Smooth muscle cell (in vitro differentiated cells): ENCODE results near the gene LAMA4. TPM values are rescaled to one million over a fixed set of nuclear protein-coding genes. Genes with fewer than 3 reads are reported as not detected.

Experiments used
- DNase-seq: peaks from one replicate; lab custom pipeline; 2025; ENCODE audit not compliant: unreplicated experiment; lab: John Stamatoyannopoulos, UW
- H2AFZ ChIP-seq: fragments of 200-600 bp; sonication (generic); 2 replicates; pipeline ENCODE4 v1.6.0; 2016; ENCODE audit warnings: antibody characterized with exemption, low read depth, mild to moderate bottlenecking
- H3F3A ChIP-seq: fragments of 200-600 bp; sonication (generic); 2 replicates; pipeline ENCODE4 v1.6.0; 2017; ENCODE audit warnings: antibody characterized with exemption, low read depth
- H3K27ac ChIP-seq: fragments of 200-600 bp; sonication (generic); 2 replicates; pipeline ENCODE4 v1.5.1; 2016; ENCODE audit warnings: low read depth, mild to moderate bottlenecking
- H3K27me3 ChIP-seq: fragments of 200-600 bp; sonication (generic); 2 replicates; pipeline ENCODE4 v1.6.1; 2016; ENCODE audit warnings: low read depth, mild to moderate bottlenecking
- H3K36me3 ChIP-seq: fragments of 200-600 bp; sonication (generic); 2 replicates; pipeline ENCODE4 v1.5.1; 2016; ENCODE audit warnings: low read depth
- H3K4me1 ChIP-seq: fragments of 200-600 bp; sonication (generic); 2 replicates; pipeline ENCODE4 v1.5.1; 2016; ENCODE audit warnings: low read depth
- H3K4me2 ChIP-seq: fragments of 200-600 bp; sonication (generic); 2 replicates; pipeline ENCODE4 v1.6.0; 2016; ENCODE audit warnings: mild to moderate bottlenecking
- H3K4me3 ChIP-seq: fragments of 200-600 bp; sonication (generic); 2 replicates; pipeline ENCODE4 v1.5.1; 2016; ENCODE audit warnings: mild to moderate bottlenecking
- H3K79me2 ChIP-seq: fragments of 200-600 bp; sonication (generic); 2 replicates; pipeline ENCODE4 v1.6.0; 2016; ENCODE audit warnings: low read depth, mild to moderate bottlenecking
- H3K9ac ChIP-seq: fragments of 200-600 bp; sonication (generic); 2 replicates; pipeline ENCODE4 v1.6.0; 2016; ENCODE audit warnings: low read depth
- H3K9me3 ChIP-seq: fragments of 200-600 bp; sonication (generic); replicated peaks from 2 replicates; pipeline ENCODE4 v1.5.1; 2016; ENCODE audit warnings: low read depth
- H4K20me1 ChIP-seq: fragments of 200-600 bp; sonication (generic); 2 replicates; pipeline ENCODE4 v1.6.0; 2016; ENCODE audit warnings: low read depth
- CTCF ChIP-seq: fragments of 200-600 bp; sonication (generic); IDR thresholded peaks from 2 replicates; pipeline ENCODE4 v1.5.1; 2017; ENCODE audit warnings: borderline replicate concordance, mild to moderate bottlenecking, antibody characterized with exemption; ENCODE audit not compliant: insufficient read depth, poor library complexity, severe bottlenecking
- WGBS: methylation state at CpG from one replicate; pipeline ENCODE4 v1.1.7; 2016; ENCODE audit warnings: low lambda C conversion rate; 5-methylcytosine and 5-hydroxymethylcytosine counted together
- polyA plus RNA-seq: library from polyadenylated mRNA; unstranded; fragments of >200 nt; fragmentation: Nextera tagmentation; extraction: Ambion mirVana; gene quantifications from 2 replicates; pipeline ENCODE4 v1.2.1, GENCODE V29; 2016
- total RNA-seq: library from RNA; depleted of rRNA; stranded (reverse); fragments of >200 nt; gene quantifications from 2 replicates; pipeline ENCODE4 v1.2.3, GENCODE V29; 2014

The LAMA4 gene
- total and polyA plus RNA-seq, 2 experiments from 2014 or later, result 9.1 to 29.4 TPM

GRCh38 chr6:112235956-112236355, 18.4 kb downstream of the LAMA4 start:
- Histone ChIP-seq H3K9ac (no peak overlapping the region), H3K4me3 (no peak overlapping the region), H3K4me1 (peaks cover 19% of the 10 kb centered on the region), H3K27me3 (no peaks in the 10 kb centered on the region), H3K27ac (peak overlapping the region; percentile 76), H3K4me2 (no peak overlapping the region), H3K9me3 (no peaks in the 10 kb centered on the region), H4K20me1 (no peaks in the 10 kb centered on the region), H3F3A (peaks cover 6% of the 10 kb centered on the region), H3K36me3 (no peaks in the 10 kb centered on the region), H3K79me2 (no peaks in the 10 kb centered on the region), H2AFZ (no peak overlapping the region)
- no peak for TF ChIP-seq CTCF
- 52% methylated on average over 5 of the region's 5 CpGs for WGBS
- no peak for DNase-seq

- H3K4me2 ChIP-seq, result peak overlapping the region; percentile 74
- 73% methylated on average over 5 of the region's 5 CpGs for WGBS
- peak overlapping the region; percentile 63 for H3K9ac ChIP-seq
- DNase-seq, result no peak
- no peaks in the 10 kb centered on the region for H4K20me1 ChIP-seq
- no peaks in the 10 kb centered on the region for H3K36me3 ChIP-seq
- no peak overlapping the region for H2AFZ ChIP-seq
- H3K27me3 ChIP-seq, result no peaks in the 10 kb centered on the region
- no peaks in the 10 kb centered on the region for H3K79me2 ChIP-seq
- H3K9me3 ChIP-seq, result no peaks in the 10 kb centered on the region
- peaks cover 6% of the 10 kb centered on the region for H3F3A ChIP-seq
- peak overlapping the region; percentile 76 for H3K27ac ChIP-seq
- H3K4me1 ChIP-seq, result peaks cover 19% of the 10 kb centered on the region
- H3K4me3 ChIP-seq, result no peak overlapping the region
- TF ChIP-seq CTCF, result no peak
Measured at GRCh38 chr6:112234601-112235000, 19.8 kb downstream of the LAMA4 start.

GRCh38 chr6:112233847-112234246, 20.5 kb downstream of the LAMA4 start:
- no peak overlapping the region for H3K4me3 ChIP-seq
- no peak for TF ChIP-seq CTCF
- peaks cover 6% of the 10 kb centered on the region for H3F3A ChIP-seq
- H3K27me3 ChIP-seq, result no peaks in the 10 kb centered on the region
- H3K9me3 ChIP-seq, result no peaks in the 10 kb centered on the region
- WGBS, result 36% methylated on average over 3 of the region's 3 CpGs
- no peaks in the 10 kb centered on the region for H3K79me2 ChIP-seq
- H4K20me1 ChIP-seq, result no peaks in the 10 kb centered on the region
- no peaks in the 10 kb centered on the region for H3K36me3 ChIP-seq
- H2AFZ ChIP-seq, result no peak overlapping the region
- peak overlapping the region; percentile 63 for H3K9ac ChIP-seq
- H3K4me1 ChIP-seq, result peaks cover 19% of the 10 kb centered on the region
- DNase-seq, result no peak
- H3K4me2 ChIP-seq, result peak overlapping the region; percentile 74
- peak overlapping the region; percentile 76 for H3K27ac ChIP-seq

GRCh38 chr6:112232845-112233256, 21.5 kb downstream of the LAMA4 start:
- Histone ChIP-seq H3K36me3 (no peaks in the 10 kb centered on the region), H3F3A (peaks cover 6% of the 10 kb centered on the region), H3K9me3 (no peaks in the 10 kb centered on the region), H3K9ac (peak overlapping the region; percentile 14), H3K4me1 (peaks cover 19% of the 10 kb centered on the region), H3K79me2 (no peaks in the 10 kb centered on the region), H3K4me2 (peak overlapping the region; percentile 74), H3K4me3 (no peak overlapping the region), H3K27ac (peak overlapping the region; percentile 76), H4K20me1 (no peaks in the 10 kb centered on the region), H2AFZ (no peak overlapping the region), H3K27me3 (no peaks in the 10 kb centered on the region)
- no peak for DNase-seq
- 25% methylated on average over 5 of the region's 5 CpGs for WGBS
- TF ChIP-seq CTCF, result no peak
